ENCODE results near the gene SUMF2.
A peak's percentile ranks its signal among the peaks of the same experiment; 100 is the strongest.

Gene SUMF2

GRCh38 chr7:56083150-56083785 lies 19.2 kb downstream of the SUMF2 start:
- TF ChIP-seq, protein P1, sequence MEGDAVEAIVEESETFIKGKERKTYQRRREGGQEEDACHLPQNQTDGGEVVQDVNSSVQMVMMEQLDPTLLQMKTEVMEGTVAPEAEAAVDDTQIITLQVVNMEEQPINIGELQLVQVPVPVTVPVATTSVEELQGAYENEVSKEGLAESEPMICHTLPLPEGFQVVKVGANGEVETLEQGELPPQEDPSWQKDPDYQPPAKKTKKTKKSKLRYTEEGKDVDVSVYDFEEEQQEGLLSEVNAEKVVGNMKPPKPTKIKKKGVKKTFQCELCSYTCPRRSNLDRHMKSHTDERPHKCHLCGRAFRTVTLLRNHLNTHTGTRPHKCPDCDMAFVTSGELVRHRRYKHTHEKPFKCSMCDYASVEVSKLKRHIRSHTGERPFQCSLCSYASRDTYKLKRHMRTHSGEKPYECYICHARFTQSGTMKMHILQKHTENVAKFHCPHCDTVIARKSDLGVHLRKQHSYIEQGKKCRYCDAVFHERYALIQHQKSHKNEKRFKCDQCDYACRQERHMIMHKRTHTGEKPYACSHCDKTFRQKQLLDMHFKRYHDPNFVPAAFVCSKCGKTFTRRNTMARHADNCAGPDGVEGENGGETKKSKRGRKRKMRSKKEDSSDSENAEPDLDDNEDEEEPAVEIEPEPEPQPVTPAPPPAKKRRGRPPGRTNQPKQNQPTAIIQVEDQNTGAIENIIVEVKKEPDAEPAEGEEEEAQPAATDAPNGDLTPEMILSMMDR (IDR thresholded peaks at IDR 0.05): no peak

GRCh38 chr7:56086761-56087160 lies 22.7 kb downstream of the SUMF2 start:
- TF ChIP-seq, protein P1 (IDR thresholded peaks at IDR 0.05): no peak

DNA sequence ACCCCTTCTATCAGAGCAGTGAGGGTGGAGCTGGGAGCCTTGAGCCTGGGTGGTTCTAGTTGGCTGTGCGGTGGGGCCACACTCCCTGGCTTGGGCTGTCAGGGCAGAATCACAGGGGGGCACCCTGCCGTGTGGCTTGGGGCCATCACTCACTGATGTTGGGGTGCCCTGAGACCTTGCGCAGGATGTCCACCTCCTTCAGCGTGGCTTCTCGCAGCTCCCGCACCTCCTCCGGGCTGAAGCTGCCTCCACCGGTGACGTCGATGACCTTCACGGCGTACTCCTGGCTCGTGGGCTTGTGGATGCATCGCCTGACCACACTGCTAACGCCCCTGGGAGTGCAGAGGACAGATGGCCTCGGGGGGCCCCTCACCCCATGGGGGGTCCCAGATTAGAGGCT lies 23.4 kb downstream of the SUMF2 start:
- TF ChIP-seq, protein P1 (IDR thresholded peaks at IDR 0.05): no peak

DNA sequence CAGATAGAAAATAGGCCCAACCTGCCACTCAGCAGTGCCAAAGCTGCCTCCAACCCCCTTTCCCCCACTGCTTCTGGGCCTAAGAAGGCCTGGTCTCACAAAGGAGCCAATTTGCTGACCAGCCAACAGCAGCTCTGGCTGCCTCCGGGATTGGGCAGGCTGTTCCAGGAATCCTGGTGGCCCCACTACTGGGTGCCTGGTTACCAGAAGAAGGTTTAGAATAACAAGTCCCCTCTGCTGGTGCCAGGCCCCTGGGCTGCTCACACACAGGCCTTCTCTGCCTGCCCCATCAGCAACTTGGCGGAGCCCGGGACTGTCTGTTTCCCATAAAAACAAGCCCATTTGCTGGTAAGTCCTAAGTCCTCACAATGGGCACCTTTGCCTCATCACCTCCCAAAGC lies 27.5 kb downstream of the SUMF2 start:
- TF ChIP-seq, protein P1 (IDR thresholded peaks at IDR 0.05): no peak

DNA sequence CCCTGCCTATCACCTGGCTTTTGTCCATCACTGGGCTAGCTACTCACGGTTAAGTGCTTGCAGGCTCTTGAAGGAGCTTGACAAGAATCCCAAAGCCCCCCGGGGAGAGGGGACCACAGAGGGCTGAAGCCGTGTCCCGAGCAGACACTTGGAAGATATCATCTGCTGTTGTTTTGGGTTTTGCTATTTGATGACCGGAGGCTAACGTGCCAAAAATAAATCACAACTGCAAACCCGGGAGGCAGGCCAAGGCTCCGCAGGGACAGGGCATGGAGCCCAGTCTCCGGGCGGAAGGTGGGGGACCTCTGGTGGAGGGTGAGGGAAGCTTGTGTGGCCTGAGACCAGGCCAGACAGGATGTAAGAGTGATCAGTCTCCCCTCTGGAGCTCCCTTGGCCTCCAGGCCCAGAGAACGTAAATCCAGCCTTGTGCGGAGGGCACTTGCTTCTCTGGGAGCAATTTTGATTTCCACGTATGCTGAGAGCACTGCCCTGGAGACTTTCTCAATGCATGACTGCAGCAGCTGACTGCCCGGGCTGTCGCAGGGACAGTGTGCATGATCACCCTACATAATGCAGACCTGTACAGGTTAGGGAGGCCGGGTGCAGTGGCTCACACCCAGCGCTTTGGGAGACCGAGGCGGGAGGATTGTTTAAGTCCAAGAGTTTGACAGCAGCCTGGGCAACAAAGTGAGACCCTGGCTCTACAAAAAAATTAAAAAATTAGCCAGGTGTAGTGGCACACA lies 28.9 kb downstream of the SUMF2 start, which contains the start of gene PHKG1:
PHKG1 (minus strand) TSS at position 164 of the 743 bp plus-strand sequence. CDS start 4,011 bp downstream, outside the sequence.
- TF ChIP-seq, protein P1 (IDR thresholded peaks at IDR 0.05): peak; percentile 72

GRCh38 chr7:56097700-56098099 lies 33.6 kb downstream of the SUMF2 start:
- TF ChIP-seq, protein P1 (IDR thresholded peaks at IDR 0.05): no peak

DNA sequence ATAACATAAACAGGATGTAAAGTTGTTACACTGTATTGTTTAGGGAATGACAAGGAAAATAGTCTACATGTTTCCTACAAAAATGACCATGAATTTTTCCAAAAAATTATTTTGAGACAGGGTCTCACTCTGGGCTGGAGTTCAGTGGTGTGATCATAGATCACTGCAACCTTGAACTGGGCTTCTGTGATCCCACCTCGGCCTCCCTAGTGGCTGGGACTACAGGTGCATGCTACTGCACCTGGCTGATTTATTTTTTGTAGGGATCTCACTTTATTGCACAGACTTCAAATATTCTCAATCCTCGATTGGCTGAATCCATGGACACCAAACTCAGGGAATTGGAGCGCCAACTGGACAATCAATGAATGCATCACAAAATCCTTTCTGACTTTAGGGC lies 35.6 kb downstream of the SUMF2 start:
- TF ChIP-seq, protein P1 (IDR thresholded peaks at IDR 0.05): no peak
